SH-SY5Y (cell line): ENCODE measurements around the gene ANGPTL3.

ENCODE experiments used
- GATA2 ChIP-seq: IDR thresholded peaks from 2 replicates; pipeline ENCODE4 v1.6.1; 2011; ENCODE audit warnings: mild to moderate bottlenecking, low read depth, low read length
- GATA3 ChIP-seq: IDR thresholded peaks from 2 replicates; pipeline ENCODE4 v1.6.1; 2011; ENCODE audit warnings: low read depth, mild to moderate bottlenecking, low read length, moderate library complexity

DNA sequence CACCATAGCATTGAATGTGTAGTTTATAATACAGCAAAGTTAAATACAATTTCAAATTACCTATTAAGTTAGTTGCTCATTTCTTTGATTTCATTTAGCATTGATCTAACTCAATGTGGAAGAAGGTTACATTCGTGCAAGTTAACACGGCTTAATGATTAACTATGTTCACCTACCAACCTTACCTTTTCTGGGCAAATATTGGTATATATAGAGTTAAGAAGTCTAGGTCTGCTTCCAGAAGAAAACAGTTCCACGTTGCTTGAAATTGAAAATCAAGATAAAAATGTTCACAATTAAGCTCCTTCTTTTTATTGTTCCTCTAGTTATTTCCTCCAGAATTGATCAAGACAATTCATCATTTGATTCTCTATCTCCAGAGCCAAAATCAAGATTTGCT, at the start of gene ANGPTL3:
- TF ChIP-seq GATA3 (no peak), GATA2 (no peak)
